ENCODE data around the gene TMEM191B. TPM values are rescaled to one million over a fixed set of nuclear protein-coding genes. Genes with fewer than 3 reads are reported as not detected.
"Not testable (repeated sequence)": the region's sequence is repeated elsewhere in the genome, so short reads cannot be mapped to it uniquely, and the experiment has no call there.

TMEM191B gene
- polyA plus RNA-seq, 12 donors = 1.1 TPM; not detected in 11

- DNase-seq = not testable (repeated sequence)
These were observed 27.0 kb downstream of the TMEM191B start for GRCh38 chr22:18554280-18555256.

- DNase-seq = not testable (repeated sequence)
These were observed 30.9 kb downstream of the TMEM191B start for GRCh38 chr22:18558516-18558915.

DNA sequence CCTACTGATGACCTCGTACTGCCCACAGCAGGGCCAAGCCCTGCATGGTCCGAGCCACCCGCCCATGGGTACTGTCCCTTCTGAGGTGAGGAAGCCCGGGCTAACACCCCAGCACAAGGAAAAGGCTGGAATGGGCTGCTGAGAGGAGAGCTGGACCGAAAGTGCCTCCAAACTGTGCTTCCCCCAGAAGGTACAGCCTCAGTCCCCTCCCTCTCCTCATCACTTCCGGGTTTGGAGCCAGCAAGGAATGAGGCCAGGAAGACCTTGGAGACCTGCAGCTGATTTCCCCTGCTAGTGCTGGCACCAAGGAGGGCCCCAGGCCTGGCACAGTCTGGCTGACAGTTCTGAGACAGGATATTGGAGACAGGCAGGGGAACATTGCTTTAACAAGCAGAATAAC lies 31.3 kb downstream of the TMEM191B start:
- DNase-seq = not testable (repeated sequence)

DNA sequence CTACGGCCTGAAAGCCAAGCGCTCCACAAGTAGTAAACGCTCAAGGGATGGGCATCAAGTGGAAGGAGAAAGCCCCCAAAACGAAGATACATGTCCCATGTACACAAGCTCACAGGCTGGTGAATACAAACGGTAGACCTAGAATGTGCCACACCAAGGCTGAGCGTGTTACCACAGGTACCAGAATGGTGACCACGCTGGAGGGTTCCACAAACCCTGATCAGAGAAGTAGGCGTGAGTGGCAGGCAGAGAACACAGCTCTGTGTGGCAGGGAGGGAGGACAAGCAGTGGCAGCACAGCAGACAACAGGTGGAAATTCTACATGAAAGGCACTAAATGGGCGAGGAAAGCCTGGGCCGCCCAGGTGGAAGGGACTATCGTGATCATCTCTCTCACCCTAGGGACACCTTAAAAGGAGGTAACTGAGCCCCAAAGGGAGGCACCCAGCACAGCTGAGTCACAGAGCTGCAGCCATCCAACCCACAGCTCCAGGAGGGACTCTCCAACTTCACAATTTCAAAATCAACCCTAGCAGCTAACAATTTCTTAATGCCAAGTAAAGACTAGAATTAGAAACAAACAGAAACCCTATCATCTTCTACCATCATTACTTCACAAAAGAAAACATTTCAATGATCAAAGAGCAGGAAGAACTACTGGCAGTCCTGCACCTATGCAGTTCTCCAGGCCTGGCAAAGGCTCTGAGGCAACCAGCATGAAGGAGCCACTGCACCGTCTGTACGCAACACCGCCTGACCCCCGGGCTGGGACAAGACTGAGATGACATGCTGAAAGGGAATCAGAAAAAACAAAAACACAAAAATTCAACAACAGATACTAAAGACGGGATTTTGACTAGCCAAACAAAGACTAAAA lies 32.7 kb downstream of the TMEM191B start:
- DNase-seq = not testable (repeated sequence)

DNA sequence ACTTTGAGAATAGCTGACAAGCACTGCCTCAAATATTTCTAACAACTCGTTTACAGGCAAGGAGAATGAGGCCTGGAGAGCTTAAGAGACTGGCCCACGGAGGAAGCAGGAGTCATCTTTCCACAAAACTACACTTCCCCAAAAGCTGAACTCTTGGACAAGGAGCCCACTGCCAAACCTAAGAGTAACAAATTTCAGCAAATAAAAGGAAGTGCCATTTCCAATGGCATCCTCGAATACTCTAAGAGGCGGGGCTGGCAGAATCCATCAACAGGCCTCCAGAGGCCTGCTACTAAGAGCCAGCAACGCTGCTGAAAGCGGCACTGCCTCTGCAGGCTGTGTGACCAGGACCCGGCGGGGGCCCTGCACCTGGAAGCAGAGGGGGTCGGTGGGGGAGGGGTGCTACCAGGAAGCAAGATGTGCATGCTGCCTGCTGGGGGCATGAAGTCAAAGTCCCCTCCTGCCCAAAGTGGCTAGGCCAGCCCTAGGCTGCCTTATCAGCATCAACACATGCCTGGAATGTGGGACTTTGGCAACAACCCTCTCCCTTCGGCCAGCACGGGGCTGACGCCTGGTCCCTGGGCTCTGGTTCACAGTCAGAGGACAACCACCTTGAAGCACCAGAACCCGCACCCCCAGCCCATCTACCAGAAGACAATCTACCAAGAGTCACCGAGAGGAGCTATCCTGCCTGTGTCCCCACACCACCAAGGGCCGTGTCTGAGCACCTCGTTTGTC lies 43.1 kb downstream of the TMEM191B start:
- DNase-seq = not testable (repeated sequence)

DNA sequence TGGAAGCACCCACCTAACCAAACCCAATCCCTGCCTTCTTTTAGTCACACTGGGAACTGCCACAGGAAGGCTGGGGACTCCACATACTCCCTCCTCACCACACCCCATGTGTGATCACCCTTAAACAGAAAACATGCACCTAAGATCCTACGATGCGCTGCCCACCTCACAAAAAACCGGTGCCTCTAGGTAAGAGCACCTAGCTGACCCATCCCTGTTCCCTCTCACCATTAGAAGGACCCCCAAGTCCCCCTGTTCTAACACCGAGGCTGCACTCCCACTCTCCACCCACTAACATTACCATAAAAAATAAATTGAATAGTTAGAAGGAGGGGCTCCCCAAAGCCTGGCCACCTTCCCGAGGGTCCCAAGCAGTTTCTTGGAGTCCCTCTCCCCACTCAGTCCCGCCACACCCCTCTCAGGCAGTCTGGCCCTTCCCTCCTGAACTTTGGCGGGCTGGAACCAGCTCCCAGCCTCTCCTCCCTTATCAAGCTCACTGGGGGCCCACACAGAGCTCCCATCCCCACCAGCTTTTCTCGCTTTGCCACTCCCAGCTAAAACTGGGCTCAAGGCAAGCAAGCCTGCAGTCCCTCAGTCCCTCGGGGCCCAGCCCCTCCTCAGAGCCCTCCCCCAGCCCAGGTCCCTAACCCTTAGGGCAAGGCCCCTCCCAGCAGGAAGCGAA lies 46.0 kb downstream of the TMEM191B start:
- not testable (repeated sequence) for DNase-seq

GRCh38 chr22:18574555-18574954 lies 47.0 kb downstream of the TMEM191B start:
- not testable (repeated sequence) for DNase-seq

GRCh38 chr22:18575686-18576085 lies 48.1 kb downstream of the TMEM191B start:
- DNase-seq = not testable (repeated sequence)

DNA sequence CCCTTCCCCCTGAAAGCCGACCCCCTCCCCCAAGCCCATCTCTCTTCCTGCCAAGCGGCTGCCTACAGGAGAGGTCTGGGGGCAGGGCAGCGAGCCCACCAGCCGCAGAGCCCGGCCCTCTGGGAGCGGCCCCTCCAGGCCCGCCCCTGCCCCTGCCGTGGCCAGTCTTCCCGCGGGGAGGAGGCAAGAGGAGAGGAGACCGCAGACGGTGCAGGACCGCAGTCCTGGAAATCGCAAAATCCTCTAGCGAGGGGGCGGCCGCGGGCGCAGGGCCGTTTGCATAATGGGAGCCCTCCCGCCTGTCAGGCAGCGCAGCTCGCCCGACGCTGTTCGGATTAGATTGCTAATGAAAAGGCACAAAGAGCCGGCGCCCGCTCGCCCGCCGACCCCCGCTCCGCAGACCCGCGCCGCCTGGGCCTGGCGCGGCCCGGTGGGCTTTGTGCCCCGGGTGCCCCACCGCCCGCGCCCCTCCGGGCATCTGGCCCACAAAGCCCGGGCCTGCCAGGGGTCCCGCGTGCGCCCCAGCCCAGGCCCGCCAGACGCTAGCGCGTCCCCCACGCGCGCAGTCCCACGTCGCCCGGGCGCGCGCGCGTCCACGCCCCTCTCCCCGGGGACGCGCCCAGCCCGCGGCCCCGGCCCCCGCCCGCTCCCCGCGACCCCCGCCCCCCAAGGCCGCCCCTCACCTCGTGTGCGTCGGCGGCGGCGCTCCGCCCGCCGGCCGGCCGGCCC lies 49.7 kb downstream of the TMEM191B start:
- not testable (repeated sequence) for DNase-seq

DNA sequence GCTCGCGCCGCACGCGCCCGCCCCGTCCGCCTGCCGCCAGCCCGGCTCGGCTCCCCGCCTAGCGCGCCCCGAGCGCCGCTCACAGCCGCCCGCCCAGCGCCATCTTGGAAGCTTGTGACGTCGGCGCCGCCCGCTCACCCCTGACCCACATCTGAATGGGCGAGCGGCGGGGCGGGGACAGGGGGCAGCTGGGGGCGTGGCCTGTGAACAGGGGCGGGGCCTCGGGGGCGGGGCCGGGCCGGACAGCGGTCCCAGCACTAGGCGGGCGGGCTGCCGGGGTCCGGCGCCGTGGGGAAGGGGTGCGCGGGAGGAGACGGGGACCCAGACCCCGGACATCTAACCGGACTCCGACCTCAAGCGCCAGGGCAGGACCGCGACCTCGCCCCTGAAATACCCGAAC lies 50.2 kb downstream of the TMEM191B start:
- not testable (repeated sequence) for DNase-seq

Other genes starting within 250 kb of the TMEM191B start
- under 1 TPM in 4 of 12 donors, not detected in 8; 0.20 to 0.41 (median 0.28) TPM for gene GGTLC3, start 9.6 kb upstream of the TMEM191B start, polyA plus RNA-seq (ENCODE audit: insufficient read length in 12 of 12)
- under 1 TPM in 10 of 12 donors, not detected in 2; 0.15 to 0.62 (median 0.35) TPM for gene RIMBP3, start 84.1 kb downstream of the TMEM191B start, polyA plus RNA-seq (ENCODE audit: insufficient read length in 12 of 12)

Measured in muscle of arm (tissue), 12 donors.